HG02852 (cell line): Measurements from ENCODE around the gene KSR1.
"Not testable (repeated sequence)": the region's sequence is repeated elsewhere in the genome, so short reads cannot be mapped to it uniquely, and the experiment has no call there.

Source experiments
- ATAC-seq: cut with Tn5 transposase; IDR thresholded peaks from one replicate; pipeline ENCODE4 v1.9.1; 2021; ENCODE audit warnings: mild to moderate bottlenecking, moderate library complexity; ENCODE audit not compliant: unreplicated experiment

KSR1 gene

DNA sequence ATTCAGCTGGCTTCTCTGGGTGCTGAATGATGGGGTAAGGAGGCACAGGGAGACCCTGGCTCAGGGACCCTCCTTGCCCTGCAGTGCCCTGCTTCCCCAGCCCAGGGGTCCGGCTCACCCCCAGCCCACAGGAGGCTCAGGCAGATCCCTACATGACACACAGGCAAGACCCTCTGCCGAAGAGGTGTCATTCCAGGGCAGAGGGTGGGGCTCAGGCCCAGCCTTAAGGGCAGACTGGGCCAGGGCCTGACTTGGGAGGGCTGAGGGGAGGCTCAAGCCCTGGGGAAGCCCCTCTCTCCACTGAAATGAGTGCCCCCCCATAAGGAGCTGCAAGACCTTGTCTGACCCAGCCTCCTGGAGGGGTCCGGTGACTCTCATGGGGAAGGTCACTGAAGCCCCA is 30.3 kb upstream of the KSR1 start:
- ATAC-seq: no peak

DNA sequence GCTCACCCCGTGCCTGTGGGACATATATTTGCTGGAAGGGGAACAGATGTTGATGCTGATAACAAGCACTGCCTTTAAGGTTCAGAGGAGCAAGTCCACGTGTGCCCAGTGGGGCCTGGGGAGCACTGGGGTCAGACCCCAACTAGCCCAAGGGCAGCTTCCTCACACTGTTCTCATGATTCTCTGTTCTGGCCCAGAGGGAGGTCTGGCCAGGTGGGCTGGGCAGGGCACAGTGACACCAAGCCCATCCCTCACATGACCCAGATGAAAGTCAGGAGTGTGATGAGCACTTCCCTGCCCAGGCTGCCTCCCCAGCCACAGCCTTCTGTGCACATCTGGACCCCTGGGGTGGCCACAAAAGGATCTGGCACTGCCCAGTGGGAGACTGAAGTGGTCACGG is 29.8 kb upstream of the KSR1 start:
- not testable (repeated sequence) for ATAC-seq

DNA sequence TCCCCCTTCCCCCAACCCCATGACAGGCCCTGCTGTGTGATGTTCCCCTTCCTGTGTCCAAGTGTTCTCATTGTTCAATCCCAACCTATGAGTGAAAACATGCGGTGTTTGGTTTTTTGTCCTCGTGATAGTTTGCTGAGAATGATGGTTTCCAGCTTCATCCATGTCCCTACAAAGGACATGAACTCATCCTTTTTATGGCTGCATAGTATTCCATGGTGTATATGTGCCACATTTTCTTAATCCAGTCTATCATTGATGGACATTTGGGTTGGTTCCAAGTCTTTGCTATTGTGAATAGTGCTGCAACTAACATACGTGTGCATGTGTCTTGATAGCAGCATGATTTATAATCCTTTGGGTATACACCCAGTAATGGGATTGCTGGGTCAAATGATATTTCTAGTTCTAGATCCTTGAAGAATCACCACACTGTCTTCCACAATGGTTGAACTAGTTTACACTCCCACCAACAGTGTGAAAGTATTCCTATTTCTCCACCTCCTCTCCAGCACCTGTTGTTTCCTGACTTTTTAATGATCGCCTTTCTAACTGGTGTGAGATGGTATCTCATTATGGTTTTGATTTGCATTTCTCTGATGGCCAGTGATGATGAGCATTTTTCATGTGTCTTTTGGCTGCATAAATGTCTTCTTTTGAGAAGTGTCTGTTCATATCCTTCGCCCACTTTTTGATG is 28.9 kb upstream of the KSR1 start:
- not testable (repeated sequence) for ATAC-seq

DNA sequence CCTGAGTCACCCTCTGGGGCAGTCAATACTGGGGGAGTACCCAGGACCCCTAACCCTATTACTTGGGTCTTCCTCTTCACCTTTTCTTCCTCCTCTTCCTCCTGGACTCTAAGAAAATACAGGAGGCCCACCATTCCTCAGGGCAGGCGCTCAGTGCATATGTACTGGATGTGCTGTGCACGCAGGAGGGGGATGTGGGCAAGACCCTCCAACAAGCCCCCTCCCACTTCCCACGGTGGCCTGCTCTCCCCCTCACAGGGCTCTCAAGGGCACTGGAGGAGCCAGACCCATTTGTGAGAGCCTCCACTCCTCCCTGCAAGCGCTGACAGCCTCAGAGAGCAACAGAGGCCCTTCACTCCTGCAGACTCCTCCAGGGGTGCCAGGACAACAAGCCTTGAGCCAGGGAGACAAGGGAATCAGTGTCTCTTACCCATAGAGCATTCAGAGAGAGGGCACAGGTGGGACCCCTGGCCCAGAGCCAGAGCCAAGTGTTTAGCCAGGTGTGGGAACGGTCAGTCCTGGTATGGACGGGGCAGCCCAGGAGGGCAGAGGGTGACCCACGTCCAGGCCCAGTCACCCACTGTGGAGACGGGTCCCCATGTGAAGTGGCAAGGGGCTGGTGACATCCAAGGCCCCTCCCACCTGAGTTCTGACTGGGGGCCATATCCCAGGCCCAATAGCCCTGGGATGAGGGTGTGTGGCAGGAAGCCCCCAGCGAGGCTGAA is 27.3 kb upstream of the KSR1 start:
- ATAC-seq: no peak

DNA sequence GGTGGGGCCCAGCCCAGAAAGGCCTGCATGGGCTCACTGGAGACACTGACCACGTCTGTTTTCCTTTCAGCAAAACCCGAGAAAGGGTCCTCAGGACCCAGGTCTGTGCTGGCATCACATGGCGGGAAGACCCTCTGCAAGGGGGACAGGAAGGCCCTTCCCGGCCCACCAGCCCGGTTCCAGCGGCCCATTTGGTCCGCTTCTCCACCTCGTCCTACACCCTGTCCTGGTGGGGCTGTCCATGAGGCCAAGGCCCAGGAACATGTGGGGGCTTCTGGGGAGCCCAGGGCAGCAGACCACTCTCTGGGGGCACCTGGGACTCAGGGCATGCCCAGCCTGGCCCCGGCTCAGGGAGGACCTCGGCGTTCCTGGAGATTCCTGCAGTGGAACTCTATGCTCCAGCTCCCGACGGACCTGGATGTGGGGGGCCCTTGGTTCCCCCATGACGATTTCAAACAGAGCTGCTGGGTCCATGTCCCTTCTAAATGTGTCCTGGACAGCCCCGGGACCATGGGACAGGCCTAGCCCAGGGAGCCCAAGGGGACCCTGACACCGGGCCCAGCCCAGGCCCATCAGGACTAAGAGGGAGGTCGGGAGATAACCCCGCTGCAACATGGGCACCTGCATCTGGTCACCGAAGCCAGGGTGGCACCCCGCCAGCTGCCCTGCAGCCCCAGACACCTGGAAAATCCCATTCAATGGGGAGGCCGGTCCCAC is 26.4 kb upstream of the KSR1 start:
- ATAC-seq: no peak

DNA sequence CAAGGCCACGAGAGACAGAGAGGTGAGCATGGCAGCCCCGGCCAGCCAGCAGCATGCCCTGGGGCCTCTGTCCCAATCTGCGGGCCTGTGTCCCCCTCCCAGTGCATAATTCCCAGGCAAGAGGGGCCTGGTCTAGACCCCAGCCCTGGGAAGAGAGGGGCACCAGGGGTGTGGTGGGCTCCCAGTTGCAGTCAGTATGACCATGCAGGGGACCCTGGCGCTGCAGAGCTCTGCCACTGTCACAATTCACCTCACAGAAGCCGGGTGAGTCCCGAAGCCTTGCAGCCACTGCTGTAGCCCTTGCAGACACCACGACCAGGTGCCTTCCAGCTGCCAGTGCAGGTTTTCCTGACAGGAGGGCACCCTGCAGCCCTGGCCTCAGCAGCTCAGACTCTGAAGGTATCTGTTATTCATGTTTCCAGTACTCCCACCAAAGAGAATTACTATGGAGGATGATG is 25.8 kb upstream of the KSR1 start:
- ATAC-seq: no peak

DNA sequence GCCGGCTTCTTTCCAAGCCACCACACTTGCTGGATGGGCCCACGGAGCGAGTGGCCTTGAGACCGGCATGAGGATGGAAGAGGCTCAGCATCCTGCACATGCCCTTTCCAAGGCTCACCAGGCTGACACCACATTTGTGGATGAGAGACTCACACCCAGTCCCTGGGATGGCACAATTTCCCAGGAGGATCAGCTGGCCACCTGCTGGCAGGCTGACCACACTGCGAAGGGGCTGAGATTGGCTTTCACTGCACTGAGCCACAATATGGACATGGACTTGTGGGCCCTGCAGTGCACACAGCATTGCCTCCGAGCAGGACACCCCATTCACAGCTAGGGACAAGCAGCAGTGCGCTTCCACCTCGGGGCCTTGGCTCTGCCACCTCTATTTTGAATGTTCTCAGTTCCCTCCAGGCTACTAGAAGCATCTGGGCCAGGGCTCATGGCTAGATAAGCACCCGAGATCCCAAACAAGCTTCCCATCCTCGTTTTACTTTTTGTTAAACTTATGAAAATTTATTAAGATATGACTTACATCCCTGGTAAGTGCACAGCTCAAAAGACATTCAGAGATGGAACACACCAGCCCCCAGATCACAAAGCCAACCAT is 25.3 kb upstream of the KSR1 start:
- no peak for ATAC-seq

DNA sequence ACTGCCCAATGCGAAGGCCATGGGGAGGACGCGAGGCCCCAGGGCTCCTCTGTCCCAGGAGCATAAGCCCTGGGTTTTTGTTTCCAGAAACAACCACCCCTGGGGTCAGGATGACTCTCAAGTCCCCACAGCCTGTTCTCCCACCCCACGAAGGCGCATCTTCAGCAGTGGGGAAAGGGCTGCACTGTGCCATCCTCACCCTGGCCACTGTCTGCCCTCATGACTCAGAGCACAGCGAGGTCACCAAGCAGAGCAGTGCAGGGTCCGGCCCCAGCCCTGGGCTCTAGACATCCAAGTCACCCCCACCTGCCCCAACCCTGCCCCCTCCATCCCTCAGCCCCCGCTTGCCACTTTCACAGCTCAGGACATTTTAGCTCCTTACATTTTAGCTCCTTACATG is 22.7 kb upstream of the KSR1 start:
- ATAC-seq: no peak

DNA sequence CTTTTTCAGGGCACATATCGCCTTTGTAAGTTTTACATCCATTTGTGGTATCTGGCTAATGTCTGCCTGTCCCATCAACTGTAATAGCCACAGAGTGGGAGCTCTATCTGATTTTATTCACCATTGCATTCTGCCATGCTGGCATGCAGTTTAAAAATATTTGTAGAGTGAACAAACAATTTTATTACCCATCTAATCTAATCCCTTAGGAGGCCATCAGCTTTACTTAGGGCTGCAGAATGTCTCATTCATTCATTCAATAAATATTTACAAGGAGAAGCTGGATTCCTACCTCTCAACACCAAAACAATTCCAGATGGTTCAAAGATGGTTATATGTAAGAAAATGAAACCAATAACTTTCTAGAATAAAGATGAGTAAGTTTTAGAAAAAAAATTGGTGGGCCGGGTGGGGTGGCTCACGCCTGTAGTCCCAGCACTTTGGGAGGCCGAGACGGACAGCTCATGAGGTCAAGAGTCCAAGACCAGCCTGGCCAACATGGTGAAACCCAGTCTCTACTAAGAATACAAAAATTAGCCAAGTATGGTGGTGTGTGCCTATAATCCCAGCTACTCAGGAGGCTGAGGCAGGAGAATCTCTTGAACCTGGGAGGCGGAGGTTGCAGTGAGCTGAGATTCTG is 20.7 kb upstream of the KSR1 start:
- ATAC-seq: not testable (repeated sequence)

DNA sequence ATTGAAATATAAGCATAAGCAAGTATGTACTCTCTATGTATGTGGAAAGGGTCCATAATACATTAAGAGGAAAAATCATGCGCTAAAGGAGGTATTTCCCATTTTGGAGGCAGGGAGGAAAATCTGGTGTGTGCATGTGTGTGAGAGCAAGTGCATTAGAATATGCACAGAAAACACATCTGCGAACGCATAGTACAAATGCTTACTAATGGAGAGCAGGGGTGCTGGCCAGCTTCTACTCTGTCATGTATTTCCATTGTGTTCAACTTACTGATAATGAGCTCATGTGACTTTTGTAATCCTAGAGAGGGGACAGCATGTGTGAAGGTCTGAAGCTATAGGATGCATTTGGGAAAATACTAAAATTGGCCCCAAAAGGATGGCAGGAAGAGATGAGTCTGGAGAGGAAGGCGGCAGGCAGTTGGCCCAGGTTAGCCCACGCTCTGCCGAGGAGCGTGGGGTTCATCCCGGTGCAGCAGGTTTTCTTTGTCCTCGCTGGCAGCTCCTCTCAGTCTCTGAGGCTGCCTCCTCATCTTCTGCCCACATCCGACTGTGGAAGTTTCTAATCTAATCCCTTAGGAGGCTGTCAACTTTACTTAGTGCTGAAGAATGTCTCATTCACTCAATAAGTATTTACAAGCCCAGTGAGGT is 17.8 kb upstream of the KSR1 start:
- ATAC-seq: no peak

DNA sequence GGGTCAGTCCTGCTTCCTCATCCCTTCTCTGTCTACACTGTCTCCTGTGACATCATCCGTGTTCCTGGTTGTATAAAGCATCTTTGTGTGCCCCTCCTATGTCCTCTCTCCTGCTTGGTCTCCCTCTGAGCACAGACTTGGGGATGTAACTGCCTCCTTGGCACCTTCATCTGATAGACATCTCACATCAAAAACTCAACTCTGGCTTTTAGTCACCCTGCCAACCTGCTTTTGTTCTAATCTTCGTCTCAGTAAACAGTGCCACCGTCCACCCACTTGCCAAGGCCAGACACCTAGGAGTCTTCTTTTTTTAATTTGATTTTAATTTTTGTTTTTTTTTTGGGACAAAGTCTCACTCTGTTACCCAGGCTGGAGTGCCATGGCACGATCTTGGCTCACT is 16.9 kb upstream of the KSR1 start:
- no peak for ATAC-seq

DNA sequence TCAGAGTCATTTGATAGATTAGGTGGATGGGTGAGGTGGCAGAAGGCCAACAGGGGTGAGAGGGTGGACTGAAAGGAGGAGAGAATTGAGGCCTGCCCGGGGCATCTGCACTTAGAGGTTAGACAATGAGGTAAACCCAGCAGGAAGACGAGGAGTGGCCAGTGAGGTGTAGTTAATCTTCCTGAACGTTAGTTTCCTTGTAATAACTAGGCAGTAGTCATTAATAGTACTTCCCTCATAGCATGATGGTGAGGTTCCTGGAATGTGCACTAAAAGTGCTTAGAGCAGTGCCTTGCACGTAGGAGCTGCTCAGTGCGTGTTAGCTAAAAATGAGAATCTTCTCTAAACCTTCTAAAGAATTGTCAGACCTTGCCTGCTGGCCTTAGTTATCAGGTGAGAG is 13.5 kb upstream of the KSR1 start:
- no peak for ATAC-seq

DNA sequence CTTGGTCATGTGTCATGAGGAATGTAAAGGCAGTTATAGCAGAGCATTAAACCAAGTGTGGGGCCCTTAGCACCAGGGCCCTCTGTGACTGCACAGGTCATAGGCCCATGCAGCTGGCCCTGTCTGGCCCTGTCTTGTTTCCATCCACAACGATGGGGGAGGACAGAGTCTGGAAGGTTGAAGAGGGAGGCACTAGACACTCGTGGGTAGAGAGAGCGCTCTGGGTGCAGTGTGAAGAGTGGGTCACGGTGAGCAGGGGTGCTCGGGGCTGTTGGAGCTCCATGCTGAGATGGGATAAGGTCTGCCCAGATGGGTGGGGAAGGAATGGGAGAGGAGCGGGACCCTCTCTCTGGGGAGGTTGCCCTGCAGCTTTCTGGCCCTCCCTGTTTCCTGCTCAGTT is 12.8 kb upstream of the KSR1 start:
- ATAC-seq: no peak

DNA sequence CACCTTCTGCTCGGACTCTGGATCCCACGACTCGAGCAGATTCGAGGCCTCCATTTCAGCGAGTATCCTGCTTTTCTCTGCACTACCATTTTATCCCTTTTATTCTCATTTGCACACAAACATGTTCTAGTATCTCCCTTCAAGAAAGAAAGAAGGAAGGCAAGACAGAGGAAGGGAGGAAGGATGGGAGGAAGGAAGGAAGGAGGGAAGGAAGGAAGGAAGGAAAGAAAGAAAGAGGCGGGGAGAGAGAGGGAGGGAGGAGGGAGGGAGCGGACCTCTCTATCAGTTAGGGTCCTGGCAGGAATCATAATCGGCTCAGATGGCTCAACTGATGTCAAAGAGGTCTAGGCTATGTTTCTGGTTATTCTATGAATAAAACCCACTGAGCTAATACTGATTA is 10.3 kb upstream of the KSR1 start:
- no peak for ATAC-seq

DNA sequence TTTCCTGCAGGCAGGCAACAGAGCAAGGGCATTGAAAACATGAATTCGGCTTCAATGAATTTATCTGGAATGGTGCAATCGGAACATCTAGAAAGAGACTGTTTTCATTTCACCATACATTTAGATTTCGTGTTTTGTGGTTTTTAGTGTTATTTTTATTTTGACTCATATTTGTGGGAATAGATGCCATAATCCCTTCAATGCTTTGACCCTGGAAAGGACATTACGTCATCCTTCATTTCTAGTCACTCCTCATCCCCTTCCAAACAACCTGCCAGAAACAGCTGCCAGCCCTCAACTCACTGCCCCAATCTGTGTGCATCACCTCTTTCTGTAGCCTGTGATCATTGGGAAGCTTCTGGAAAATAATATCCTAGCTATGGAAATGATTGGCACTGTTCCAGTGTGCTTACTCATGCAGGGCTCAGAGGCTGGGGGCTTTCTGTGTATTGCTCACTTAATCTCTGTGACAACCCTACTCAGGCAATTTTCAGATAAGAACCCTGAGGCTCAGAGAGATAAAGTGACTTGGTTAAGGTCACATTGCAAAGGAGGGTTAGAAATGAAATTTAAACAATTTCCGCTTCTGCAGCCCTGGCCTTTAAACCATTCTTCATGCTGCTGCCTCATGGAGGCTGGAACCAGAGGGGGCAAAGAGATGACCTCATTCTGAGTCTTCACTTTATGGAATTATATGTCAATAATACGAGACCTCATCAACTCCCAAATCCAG is 9.5 kb upstream of the KSR1 start:
- no peak for ATAC-seq

DNA sequence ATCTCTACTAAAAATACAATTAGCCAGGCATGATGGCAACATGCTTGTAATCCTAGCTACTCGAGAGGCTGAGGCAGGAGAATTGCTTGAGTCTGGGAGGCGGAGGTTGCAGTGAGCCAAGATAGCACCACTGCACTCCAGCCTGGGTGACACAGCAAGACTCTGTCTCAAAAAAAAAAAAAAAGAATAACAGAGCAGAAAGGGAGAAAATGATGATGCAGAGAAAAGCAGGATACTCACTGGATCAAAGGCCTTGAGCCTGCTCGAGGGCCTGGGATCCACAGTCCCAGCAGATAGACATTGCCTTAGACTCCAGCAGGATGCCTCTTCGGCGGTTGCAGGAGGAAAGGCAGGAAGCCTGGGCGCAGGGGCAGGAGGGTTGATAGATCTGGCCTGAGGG is 7.7 kb upstream of the KSR1 start:
- ATAC-seq: not testable (repeated sequence)

DNA sequence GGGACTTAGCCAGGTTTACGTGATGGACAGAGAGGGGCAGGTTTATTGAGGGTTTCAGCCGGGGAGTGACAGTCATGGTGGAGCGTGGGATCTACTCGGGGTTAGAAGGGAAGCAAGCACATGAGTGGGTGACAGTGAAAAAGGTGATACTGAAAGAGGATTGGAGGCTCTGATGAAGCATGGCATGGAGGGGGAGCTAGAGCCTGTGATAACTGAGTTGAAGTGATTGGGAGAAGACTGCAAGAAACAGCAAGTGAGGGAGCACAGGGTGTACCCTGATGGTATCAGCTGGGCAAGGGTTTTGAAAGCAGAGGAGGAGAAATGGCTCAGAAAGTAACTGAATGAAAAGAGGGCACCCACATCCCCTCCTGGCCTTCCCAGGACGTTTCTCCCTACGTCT is 6.7 kb upstream of the KSR1 start:
- no peak for ATAC-seq

DNA sequence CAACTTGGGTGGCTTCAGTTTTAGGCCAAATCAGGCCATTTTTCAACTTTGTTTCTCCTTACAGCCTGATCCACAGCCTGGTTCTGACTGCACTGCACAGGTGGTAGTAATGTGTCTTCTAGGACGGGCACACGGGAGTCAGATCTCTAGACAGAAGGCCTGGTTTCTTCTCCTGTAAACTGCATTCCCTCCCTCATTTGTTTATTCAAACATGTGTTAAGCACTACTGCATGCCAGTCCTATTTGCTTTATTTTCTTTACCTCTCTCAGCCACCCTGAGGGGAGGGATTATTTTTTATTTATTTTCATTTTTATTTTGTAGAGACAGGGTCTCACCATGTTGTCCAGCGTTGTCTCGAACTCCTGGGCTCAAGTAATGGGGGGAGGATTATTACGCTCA is 6.3 kb upstream of the KSR1 start:
- ATAC-seq: no peak

DNA sequence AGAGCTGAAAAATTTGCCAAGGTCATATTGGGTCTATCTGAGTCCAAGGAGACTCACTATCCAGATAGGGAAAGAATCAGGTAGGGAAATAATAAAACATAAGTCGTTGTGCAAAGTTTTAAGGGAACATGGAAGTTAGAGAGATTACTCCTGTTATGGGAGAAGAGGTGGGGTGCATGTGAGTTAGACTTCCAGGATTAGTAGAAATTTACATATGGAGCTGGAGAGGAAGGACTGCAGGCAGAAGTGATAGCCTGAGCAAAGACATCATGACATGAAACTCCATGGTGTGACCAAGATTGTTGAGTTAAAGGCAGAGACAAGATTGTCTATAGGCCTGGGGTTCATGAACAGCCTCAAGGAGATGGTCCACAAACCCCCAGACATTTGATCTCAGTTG is 5.8 kb upstream of the KSR1 start:
- ATAC-seq: no peak

DNA sequence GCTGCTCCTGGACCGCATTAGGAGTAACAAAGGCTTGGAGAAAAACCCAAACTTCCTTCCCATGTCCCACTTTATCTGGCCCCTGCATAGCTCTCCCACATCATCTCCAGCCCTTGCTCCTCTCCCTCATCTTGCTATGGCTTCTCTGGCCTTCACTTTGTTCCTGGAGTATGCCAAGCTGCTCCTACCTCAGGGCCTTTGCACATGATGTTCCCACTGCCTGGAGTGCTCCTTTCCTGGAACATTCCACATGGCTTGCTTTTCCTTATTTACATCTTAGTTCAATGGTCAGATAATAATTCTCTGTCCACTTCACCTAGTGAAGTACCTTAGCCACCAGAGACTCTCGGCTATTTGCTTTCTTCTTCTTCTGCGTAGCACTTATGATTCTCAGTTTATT is 4.3 kb upstream of the KSR1 start:
- no peak for ATAC-seq
